Activated CD8-positive, alpha-beta memory T cell treated with anti-CD3 and anti-CD28 coated beads, Interleukin-2, amount 50 U/mL, for 24 hours (primary cell): ENCODE measurements around the gene CTDSP1.

ENCODE experiments used
- DNase-seq: peaks from one replicate; pipeline ENCODE4 v3.0.0-alpha.2; 2020; ENCODE audit errors: extremely low read depth

Gene CTDSP1

GRCh38 chr2:218400167-218400929, 680 bp downstream of the CTDSP1 start:
- no peak for DNase-seq

- DNase-seq = no peak
Measured at GRCh38 chr2:218400930-218401881, 1.5 kb downstream of the CTDSP1 start.

GRCh38 chr2:218401890-218402289, 2.2 kb downstream of the CTDSP1 start:
- no peak for DNase-seq

GRCh38 chr2:218402491-218402901, 2.8 kb downstream of the CTDSP1 start:
- no peak for DNase-seq

- DNase-seq = no peak
Measured at GRCh38 chr2:218402911-218403411, 3.3 kb downstream of the CTDSP1 start.

GRCh38 chr2:218403810-218404209, 4.1 kb downstream of the CTDSP1 start:
- no peak for DNase-seq

- no peak for DNase-seq
Measured at GRCh38 chr2:218404351-218405085, 4.8 kb downstream of the CTDSP1 start.

- DNase-seq = no peak
Measured at GRCh38 chr2:218405086-218405745, 5.5 kb downstream of the CTDSP1 start.

GRCh38 chr2:218405746-218406208, 6.1 kb downstream of the CTDSP1 start:
- no peak for DNase-seq

GRCh38 chr2:218406209-218406948, 6.7 kb downstream of the CTDSP1 start:
- peak; percentile 82 for DNase-seq

- no peak for DNase-seq
Measured at GRCh38 chr2:218406949-218407618, 7.4 kb downstream of the CTDSP1 start.

- DNase-seq = no peak
Measured at GRCh38 chr2:218407717-218408116, 8.0 kb downstream of the CTDSP1 start.

GRCh38 chr2:218418321-218418716, 18.7 kb downstream of the CTDSP1 start:
- DNase-seq = no peak

- DNase-seq = no peak
Measured at GRCh38 chr2:218418717-218419458, 19.2 kb downstream of the CTDSP1 start, which contains the start of gene VIL1. Gene VIL1, plus strand, starts transcription at chr2:218419123. Its CDS starts 4,656 bp downstream, at chr2:218423779.

- no peak for DNase-seq
Measured at GRCh38 chr2:218419630-218420216, 20.1 kb downstream of the CTDSP1 start.

GRCh38 chr2:218421027-218421426, 21.4 kb downstream of the CTDSP1 start:
- no peak for DNase-seq

GRCh38 chr2:218422403-218423086, 22.9 kb downstream of the CTDSP1 start:
- no peak for DNase-seq

GRCh38 chr2:218423584-218423983, 23.9 kb downstream of the CTDSP1 start:
- DNase-seq = no peak
